Stimulated activated naive CD4-positive, alpha-beta T cell (primary cell): ENCODE data around the gene GMEB2.
"Not testable (repeated sequence)": the region's sequence is repeated elsewhere in the genome, so short reads cannot be mapped to it uniquely, and the experiment has no call there.

Experiments
- DNase-seq, 6 experiments: peaks; one replicate each; lab custom pipeline; 2025; lab: John Stamatoyannopoulos, UW

The GMEB2 gene

DNA sequence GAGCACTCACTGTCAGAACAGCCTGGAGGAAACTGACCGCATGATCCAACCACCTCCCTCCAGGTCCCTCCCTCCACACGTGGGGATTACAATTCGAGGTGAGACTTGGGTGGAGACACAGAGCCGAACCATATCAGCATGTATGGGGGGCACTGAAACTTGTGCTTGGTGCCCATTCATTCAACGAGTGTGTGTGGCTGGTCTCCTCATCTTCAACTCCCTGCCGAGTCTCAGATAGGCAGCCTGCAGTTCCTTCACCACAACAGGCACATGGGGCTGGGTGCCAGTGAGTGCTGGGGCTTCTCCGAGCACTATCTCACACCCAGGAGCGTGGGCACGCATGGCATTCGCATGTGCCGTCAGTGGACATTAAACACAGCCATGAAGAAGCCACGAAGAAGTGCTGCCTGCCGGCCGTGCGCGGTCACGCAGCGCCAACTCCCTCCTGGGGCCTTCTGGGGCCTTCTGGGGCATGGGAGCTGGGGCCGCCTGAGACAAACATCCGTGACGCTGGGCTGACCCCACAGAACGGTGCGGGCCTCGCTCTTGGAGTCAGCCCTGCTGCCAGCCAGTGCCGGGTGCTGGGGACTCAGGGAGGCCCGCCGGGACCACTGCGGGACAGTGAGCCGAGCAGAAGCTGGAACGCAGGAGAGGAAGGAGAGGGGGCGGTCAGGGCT is 30.5 kb upstream of the GMEB2 start:
- DNase-seq, result no peak

DNA sequence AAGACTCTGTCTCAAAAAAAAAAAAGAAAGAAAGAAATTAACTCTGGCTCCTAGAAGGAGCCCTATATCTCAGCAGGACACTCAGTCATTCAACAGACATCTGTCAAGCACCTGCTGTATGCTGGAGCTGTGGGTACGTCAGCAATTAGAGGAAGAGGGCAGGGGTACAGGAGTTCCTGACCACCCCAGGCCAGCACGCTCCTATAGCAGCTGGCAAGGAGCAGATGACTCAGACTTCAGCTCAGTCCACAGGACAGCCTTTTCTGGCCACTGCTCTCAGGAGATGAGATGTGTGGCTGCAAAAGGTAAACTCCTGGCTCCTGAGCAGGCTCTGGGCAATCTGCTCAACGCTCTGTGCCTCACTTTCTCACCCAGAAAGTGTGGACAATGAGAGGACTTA is 29.6 kb upstream of the GMEB2 start:
- no peak for DNase-seq

DNA sequence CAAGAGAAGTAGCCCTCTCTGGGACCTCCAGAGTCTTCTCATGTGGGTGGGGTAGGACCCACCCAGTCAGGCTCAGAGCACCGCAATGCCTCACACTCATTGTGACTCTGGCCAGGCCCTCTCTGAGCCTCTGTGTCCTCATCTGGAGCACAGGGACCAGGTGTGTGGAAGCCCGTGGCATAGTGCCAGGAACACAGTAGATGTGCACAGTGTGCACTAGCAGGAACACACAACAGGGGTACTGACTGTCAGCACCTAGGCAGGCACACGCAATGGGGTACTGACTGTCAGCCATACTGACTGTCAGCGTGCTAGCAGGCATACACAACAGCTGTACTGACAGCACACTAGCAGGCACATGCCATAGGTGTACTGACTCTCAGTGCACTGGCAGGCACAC is 28.3 kb upstream of the GMEB2 start:
- DNase-seq, result no peak

- DNase-seq, result peak in 1 of 6 experiments; percentile 9
Measured at GRCh38 chr20:63653974-63654668, 27.2 kb upstream of the GMEB2 start.

- DNase-seq, result peak; percentile 57 to 74 (median 66)
Measured at GRCh38 chr20:63653041-63653973, 26.4 kb upstream of the GMEB2 start, which contains the start of gene STMN3. Gene STMN3 (minus strand): TSS chr20:63653424. CDS start chr20:63653345, 79 bp downstream.

- DNase-seq, result peak; percentile 15 to 62 (median 48)
Measured at GRCh38 chr20:63652192-63652980, 25.5 kb upstream of the GMEB2 start.

GRCh38 chr20:63651942-63652191 is 25.0 kb upstream of the GMEB2 start:
- peak in 3 of 6 experiments; percentile 24 to 56 (median 31) for DNase-seq

DNA sequence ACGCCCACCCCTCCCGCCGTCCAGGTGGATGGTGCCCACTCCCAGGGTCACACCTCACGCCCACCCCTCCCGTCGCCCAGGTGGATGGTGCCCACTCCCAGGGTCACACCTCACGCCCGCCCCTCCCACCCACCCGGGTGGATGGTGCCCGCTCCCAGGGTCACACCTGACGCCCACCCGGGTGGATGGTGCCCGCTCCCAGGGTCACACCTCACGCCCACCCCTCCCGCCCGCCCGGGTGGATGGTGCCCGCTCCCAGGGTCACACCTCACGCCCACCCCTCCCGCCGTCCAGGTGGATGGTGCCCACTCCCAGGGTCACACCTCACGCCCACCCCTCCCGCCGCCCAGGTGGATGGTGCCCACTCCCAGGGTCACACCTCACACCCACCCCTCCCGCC is 23.6 kb upstream of the GMEB2 start:
- DNase-seq, result not testable (repeated sequence)

- no peak for DNase-seq
Measured at GRCh38 chr20:63648895-63649589, 22.1 kb upstream of the GMEB2 start.

DNA sequence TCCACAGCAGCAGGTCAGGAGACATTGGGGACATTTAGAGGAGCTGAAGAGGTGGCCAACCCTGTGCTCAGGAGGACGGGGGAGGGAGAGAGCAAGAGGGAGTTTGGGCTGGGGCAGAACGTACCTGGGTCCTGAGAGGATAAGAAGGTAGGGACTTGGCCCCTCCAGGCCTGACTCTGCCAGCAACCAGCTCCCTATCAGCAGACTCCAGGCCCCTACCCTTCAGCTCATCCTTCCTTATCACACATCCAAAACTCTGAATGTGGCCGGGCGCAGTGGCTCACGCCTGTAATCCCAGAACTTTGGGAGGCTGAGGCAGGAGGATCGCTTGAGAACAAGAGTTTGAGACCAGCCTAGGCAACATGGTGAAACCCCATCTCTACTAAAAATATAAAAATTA is 21.3 kb upstream of the GMEB2 start:
- DNase-seq, result no peak

- no peak for DNase-seq
Measured at GRCh38 chr20:63645218-63645617, 18.3 kb upstream of the GMEB2 start.

DNA sequence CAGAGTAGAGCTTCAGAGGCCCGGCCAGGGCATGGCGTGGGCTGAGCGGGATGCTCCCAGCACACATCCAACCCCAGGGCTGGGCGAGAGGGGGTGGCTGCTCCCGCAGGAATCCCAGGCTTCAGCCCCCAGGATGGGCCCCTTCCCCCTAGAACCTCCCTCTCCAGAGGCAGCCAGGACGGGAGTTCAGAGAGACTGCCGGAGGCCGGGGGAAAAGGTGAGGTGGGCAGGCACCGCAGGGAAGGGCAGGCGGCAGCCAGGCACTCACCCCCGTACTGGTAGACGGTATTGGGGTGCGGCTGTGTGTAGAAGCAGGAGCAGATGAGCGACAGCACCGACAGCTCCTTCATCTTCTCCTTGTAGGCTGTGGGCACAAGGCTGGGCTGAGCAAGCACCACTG is 17.0 kb upstream of the GMEB2 start:
- no peak for DNase-seq

GRCh38 chr20:63643499-63643898 is 16.6 kb upstream of the GMEB2 start:
- DNase-seq, result no peak

- no peak for DNase-seq
Measured at GRCh38 chr20:63642527-63643247, 15.8 kb upstream of the GMEB2 start.

- DNase-seq, result peak; percentile 95 to 100 (median 99)
Measured at GRCh38 chr20:63641792-63642523, 15.1 kb upstream of the GMEB2 start.

GRCh38 chr20:63641146-63641791 is 14.4 kb upstream of the GMEB2 start:
- peak in 5 of 6 experiments; percentile 39 to 79 (median 50) for DNase-seq

DNA sequence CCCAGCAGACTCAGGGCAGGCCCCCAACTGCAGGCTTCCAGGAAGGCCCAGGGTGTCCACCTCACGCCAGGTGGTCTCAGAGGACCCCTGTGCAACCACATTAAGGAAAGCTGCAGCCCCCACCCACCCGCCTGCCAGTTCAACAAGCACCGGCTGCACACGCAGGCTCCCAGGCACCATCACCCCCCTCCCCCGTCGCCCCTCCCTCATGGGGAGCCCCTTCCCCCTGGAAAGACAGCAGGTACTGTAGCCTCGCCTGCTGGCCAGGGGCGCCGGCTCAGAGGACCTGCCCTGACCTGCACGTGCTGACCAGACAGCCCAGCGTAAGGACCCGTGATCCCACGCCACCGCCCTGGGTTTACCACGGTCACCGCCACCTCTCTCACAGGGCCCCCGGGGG is 13.8 kb upstream of the GMEB2 start:
- DNase-seq, result peak in 1 of 6 experiments; percentile 17

- DNase-seq, result no peak
Measured at GRCh38 chr20:63640086-63640485, 13.2 kb upstream of the GMEB2 start.
